SKM-1 treated with dmso at 0.1 percent for 144 hours (cell line): ENCODE measurements around the gene USP3.
A peak's percentile ranks its signal among the peaks of the same experiment; 100 is the strongest.
"Not testable (repeated sequence)": the region's sequence is repeated elsewhere in the genome, so short reads cannot be mapped to it uniquely, and the experiment has no call there.

ENCODE experiments used
- DNase-seq: peaks from one replicate; lab custom pipeline; 2025; ENCODE audit not compliant: unreplicated experiment; lab: John Stamatoyannopoulos, UW

Gene USP3

DNA sequence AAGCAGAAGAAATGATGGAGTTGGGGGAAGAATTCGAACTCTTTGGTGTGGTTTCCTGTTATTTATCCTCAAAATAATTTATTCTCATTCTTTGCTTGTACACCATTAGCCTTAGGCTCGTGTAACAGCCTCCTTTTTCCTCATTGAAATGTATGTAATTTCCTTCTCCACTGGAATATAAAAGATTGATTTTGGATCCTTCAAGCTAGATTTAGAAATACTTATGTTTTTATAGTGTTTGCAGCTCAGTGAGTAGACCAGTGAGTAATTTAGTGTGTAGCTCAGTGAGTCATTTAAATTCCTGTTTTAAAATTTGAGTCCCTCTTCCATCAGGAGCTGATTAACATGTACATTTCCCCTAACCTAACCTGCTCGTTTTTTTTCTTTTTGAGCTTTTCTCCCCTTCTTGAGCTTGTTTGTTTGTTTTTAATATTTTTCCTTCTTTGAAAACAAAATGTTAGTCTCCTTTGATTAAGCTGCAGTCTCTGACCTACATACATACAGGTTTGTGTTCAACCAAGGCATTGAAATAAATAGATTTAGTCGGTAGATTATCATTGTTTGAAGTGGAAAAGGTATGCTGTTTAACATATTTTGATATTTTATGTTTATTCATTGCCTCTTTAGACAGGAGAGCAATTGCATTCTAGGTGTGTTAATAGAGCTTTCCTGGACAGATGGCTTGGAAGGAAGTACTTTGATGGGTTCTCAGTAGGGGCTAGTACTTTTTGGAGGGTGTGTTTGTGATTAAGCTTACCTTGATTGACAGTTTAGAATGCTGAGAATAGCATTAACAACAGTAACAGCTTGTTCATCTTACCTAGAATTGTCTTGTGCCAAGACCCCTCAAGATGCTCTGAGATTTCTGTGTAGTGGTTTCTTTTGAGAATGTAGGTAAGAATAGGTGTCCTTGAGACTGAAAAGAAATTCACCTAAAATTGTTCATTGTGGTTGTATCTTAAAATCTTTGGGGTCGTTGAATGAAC lies 5.9 kb downstream of the USP3 start:
- DNase-seq: no peak

DNA sequence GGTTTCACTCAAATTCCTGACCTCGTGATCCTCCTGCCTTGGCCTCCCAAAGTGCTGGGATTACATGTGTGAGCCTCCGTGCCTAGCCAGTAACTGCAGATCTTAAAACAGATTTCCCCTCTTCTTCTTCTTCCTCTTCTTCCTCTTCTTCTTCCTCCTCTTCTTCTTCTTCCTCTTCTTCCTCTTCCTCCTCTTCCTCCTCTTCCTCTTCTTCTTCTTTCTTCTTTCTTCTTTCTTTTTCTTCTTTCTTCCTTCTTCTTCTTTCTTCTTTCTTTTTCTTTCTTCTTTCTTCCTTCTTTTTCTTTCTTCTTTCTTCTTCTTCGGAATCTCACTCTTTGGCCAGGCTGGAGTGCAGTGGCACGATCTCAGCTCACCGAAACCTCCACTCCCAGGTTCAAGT lies 7.8 kb downstream of the USP3 start:
- no peak for DNase-seq

DNA sequence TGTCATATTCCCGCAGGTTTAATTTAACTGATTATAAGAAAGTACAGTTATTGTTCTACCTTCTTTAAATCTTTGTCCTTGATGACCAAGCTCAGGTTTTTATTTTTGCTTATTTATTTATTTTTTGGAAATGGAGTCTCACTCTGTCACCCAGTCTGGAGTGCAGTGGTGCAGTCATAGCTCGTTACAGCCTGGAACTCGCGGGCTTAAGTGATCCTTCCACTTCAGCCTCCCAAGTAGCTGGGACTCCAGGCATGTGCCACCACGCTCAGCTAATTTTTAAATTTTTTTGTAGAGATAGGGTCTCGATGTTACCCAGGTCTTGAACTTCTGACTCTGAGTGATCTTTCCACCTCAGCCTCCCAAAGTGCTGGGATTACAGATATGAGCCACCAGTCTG lies 8.9 kb downstream of the USP3 start:
- no peak for DNase-seq

DNA sequence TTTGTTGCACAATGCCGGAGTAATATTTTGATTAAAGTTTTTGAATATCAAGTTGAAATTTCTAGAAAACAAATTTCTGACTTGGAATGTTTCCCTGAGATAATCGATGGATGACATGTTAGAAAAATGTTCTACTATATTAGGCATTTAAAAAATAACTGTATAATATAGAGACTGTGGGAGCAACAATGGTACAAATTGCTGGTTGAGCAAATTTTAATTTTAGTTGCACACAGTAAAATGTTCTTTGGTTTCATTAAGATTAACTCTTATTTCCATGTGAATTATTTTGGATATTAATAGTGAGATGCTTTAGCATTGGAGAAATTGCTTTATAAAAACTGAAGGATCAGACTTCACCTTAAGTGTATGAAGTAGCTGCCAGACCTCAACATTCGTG lies 9.3 kb downstream of the USP3 start:
- DNase-seq: no peak

DNA sequence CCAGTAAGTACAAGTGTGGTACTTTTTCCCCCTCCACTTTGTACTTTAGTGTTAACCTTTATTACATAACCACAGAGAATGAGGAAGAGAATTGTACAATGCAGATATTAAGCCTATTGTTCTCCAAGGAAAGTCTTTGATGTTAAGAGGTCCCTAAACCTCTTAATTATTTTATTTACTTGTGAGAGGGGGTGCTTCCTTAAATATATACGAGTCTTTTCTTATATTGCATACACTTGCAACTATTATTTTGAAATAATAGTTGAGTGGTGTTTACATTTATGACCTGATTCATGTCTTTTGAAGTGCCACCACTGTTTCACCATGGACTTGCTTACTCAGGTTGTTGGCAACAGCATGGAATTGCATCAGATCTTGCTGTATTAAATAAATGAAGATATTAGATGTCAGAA lies 10.1 kb downstream of the USP3 start:
- peak; percentile 76 for DNase-seq

DNA sequence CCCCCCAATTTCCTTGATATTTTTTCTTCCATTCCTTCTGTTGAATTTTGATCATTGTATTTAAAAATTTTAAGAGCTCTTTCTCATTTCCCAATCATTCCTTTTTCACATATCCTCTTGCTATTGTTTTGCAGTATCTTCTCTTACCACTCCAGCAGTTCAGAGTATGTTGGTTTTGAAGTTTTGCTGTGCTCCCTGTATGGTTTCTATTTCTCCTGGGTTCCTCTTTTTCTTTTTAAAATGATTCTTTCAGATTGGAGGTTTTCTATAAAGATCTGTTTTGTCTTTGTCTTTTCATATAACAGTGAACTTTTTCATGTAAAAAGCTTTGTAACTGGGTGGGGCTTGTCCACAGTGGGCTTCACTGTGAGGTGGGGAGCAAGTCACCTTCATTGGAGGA lies 12.8 kb downstream of the USP3 start:
- no peak for DNase-seq

DNA sequence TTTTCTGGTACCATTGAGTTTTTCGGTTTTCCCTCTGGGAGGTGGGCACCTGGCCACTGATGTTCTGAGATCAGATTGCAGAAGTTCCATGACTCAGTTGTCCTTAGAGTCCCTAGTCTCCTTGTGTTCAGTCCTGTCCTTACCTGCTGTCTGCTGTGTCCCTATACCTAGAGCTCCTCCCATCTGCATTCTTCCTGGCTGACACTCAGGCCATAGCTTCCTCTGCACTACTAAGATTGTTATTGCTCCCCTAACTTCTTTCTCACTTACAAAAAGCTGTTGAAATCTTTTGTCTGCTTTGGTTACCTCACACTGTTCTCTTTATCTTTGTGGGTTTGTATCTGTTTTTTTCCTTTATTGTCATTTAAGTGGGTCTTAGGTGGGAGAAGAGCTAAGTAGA lies 13.2 kb downstream of the USP3 start:
- DNase-seq: peak; percentile 16

DNA sequence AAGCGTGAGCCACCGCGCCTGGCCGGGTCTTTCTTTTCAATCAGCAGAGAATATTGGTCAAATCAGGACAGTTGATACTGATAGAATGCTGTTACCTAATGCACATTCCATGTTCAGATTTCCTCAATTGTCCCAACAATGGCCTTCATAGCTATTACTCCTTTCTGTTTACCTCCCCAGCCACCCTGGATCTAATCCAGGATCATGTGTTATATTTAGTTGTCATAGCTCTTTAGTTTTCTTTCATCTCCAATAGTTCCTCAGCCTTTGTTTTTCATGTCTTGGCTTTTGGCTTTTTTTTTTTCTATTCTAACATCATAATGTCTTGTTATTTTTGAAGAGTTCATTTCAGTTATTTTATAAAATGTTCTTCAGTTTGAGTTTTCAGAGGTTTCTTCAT lies 14.6 kb downstream of the USP3 start:
- DNase-seq: no peak

DNA sequence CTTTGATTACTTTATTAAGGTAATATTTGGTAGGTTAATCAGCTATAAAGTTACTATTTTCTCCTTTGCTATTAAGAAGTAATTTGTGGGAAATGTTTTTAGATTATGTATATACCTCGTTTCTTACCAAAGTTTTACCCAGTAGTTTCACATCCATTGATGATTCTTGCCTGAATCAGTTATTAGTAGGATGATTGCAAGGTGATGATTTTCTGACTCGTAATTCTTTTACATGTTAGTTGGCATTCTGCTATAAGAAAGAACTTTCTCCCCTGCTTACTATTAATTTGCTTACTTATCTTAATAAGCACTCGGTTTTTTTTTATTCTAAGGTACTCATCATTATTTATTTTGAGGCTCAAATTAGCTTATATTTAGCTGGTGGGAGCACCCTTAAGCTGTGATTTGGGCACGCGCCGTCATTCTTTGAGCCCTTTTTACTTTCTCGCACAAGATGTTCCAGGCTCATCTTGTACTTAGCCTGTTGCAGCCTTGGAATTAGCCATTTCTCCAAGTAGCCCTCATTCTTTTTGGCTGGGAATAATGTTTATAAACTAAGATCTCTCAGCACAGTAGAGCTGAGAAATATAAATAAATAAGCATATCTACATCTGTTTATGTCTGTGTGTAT lies 15.3 kb downstream of the USP3 start:
- no peak for DNase-seq

GRCh38 chr15:63520462-63520861 lies 16.1 kb downstream of the USP3 start:
- not testable (repeated sequence) for DNase-seq

DNA sequence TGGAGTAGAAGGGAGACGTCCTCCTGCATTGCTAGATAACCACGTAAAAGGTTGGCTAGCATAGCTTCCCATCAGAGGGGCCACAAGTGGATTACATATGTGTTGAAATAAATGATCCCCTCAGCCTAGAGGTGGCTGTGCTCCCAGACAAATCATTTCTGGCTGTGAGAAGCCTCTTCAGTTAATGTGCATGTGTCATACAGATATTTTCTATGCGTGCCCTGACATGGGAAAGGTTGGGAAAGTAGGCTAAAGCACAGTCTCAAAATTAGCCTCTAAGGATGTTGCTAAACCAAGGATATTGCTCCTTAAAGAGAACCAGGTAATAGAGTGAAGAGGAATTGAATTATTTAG lies 17.8 kb downstream of the USP3 start:
- no peak for DNase-seq

DNA sequence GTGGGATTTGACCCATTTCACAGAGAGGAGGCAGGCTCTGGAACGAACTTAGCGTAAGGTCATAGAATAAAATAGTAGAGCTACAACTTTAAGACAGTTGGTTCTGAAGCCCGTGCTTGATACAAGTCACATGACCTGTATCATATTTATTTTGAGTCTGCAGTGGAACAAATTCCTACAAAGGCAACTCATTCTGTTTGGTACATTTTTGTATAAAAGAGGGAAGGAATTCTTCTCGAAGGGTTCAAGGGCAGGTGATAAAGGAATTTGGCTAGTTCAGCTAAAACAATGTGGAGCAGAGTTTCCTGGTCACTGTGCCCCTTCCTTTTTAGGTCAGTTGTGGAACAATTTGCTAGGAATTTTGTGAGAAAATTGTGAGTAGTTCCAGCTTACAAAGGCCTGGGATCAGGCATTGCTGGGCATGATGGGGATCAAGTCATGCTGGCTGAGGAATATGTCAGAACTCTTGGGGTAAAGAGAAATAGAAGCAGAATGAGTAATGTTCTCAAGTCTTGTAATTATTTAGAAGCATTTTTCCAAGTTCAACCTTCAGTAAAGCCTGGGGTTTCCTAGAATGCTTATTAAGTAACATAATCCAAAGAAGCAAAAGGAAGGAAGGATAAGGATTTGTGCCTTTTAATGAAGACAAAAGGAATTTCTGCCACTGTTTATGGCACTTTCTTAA lies 19.1 kb downstream of the USP3 start:
- DNase-seq: no peak

DNA sequence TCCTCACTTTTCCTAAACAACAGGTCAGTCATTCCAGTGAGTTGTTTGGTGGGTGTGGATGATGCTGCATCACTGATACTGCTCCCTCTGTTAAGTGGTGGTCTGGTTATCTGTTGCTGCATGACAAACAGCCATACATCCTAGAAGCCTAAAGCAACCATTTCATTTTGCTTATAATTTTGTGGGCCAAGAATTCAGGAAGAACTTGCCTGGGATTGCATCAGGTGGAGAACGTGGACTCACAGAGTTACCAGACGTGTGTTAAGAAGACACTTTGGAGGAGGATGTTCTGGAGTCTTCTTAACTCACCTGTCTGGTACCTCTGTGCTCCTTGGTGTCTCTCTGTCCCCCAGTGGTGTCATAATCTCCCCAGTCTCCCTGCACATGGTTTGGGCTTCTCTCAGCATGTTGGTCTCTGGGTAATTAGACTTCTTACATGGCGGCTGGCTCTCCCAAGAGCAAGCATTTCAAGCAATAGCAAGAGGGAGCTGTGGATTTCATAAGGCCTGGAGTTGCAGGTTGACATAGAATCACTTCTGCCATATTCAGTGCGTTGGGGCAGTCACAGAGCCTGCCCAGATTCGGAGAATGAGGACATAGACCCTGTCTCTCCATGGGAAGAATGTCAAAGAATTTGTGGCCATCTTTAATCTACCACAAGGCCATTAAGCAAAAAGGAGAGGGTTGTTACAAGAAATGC lies 20.1 kb downstream of the USP3 start:
- no peak for DNase-seq

DNA sequence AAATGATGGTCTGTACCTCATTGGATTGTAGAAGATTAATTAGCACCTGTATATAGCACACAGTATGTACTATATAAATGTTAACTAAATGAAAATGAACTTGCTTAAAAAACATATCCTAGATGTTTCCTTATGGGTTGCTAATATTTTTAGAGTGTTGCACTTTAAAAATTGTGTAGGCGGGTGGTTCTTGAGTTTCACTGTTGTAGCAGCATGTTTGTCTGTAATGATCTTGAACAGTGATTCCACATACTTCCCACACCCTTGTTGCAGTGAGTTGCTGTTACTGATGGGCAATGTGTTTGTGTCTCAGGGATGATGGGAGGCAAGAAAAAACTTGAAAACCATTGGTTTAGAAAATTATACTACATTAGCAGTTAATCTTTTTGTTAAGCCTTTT lies 22.0 kb downstream of the USP3 start:
- no peak for DNase-seq

DNA sequence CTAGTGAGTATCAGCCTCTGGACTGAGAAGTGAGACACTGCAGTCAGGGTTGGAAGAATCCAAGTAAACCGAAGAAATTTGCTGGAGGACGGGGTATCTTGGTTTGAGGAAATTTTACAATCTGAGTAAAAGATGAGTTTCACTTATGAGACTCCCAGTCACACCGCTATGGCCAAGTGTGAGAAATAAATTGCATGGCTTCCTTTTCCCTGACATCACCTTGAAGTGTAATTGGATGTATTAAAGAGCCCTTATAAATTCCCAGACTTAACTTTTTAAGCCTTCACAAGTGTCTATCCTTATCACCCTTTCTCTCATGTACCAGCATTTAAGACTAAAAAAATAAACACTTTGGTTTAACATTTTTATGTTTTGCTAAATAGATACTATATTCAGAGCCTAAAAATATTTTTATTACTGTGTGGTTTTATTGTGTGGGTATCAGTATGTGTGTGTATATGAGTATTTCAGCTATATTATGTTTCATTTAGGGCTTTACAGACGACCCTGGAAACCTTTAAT lies 23.8 kb downstream of the USP3 start:
- no peak for DNase-seq

GRCh38 chr15:63530235-63530634 lies 25.8 kb downstream of the USP3 start:
- no peak for DNase-seq

GRCh38 chr15:63530752-63531299 lies 26.4 kb downstream of the USP3 start:
- DNase-seq: no peak

GRCh38 chr15:63531586-63531985 lies 27.2 kb downstream of the USP3 start:
- DNase-seq: peak; percentile 7

DNA sequence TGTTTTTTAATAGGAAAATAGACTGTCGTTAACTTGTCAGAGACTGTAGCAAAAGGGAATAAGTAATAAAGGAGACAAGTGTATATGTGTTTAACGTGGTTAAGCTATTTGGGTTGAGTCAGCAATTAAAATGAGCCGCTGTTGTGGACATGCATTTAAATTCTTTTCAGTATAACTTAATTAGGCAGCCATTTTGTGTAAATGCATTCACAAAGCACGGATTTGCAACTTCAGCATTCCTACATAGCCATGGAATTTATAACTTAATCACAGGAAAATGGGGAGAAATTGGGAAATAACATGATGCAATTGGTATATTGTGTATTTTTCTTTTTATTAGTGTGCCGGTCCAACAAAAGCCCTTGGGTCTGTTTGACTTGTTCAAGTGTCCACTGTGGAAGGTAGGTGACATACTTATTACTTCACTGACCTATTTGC lies 27.9 kb downstream of the USP3 start:
- no peak for DNase-seq

GRCh38 chr15:63534888-63535287 lies 30.5 kb downstream of the USP3 start:
- not testable (repeated sequence) for DNase-seq

DNA sequence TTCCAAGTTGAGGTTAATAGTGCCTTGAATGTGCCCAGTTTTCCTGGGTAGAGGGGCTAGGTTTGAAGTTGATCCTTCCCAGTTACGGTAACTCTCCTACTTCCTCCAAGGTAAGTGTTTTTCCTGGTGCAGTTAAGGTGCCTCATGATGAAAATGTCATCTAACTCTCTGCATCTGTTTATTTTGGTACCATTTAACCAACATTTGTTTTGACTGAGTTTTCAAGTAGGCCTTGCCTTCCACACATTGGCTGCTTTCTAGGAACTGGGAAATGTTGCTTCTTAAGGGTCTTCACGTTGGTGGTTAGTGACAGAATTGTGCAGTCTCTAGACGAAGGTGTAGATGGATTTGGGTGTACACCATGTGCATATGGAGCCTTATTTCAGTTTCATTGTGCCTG lies 31.3 kb downstream of the USP3 start:
- no peak for DNase-seq
